Measurements from ENCODE around the gene GRM5.
"Not testable (repeated sequence)": the region's sequence is repeated elsewhere in the genome, so short reads cannot be mapped to it uniquely, and the experiment has no call there.

- TF ChIP-seq EZH2 (IDR thresholded peaks at IDR 0.05; ENCODE audit: borderline replicate concordance); CTCF (IDR thresholded peaks at IDR 0.05; ENCODE audit: poor library complexity); EZH2phosphoT487 (IDR thresholded peaks at IDR 0.05; ENCODE audit: low read depth, severe bottlenecking, unreplicated experiment): not testable (repeated sequence)
Observed at GRCh38 chr11:88901436-88901835, 164.3 kb downstream of the GRM5 start.

Data from hepatocyte (in vitro differentiated cells).